ENCODE measurements around the gene PDIA5. TPM values are rescaled to one million over a fixed set of nuclear protein-coding genes. Genes with fewer than 3 reads are reported as not detected.

PDIA5 gene
- 21.5 to 27.0 TPM (median 25.5 TPM) in 5 replicates for total RNA-seq (2022; extraction: Qiagen RNA extraction)

DNA sequence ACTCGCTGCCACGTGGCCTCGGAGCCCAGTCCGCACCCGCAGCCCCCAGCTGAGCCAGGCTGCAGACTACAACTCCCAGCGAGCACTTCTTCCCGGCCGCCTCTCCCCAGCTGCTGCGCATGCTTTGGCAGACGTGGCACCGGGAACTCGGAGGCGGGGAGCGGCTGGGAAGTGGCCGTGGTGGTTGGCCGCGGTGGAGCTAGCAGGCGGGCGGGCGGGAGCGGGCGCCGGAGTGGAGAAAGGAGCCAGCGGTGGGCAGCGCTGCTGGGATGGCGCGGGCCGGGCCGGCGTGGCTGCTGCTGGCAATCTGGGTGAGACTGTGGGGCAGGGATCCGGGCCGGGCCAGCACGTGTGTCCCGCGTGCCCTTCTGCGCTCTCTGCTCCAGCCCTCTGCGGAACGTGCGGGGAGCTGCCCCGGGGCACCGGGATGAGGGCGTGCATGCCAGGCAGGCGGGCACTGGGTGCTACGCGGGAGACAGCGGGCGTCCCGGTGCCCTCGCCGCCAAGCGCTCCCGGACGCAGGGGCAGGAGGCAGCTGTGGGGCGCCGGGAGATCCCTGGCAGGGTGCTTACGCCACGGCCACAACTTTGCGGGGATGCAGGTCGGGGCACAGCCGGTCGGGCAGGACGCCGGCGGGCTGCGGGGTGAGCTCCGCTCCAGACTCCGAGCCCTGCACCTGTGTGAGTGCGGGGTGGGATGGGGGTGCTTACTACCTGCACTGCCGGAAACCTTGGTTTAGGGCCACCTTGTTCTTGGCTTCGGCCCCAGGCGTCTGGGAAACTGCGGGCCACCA is at the start of gene PDIA5:
TSS of gene PDIA5 (plus strand) at position 130 of the 793 bp plus-strand sequence. CDS start at position 270, 140 bp downstream.

DNA sequence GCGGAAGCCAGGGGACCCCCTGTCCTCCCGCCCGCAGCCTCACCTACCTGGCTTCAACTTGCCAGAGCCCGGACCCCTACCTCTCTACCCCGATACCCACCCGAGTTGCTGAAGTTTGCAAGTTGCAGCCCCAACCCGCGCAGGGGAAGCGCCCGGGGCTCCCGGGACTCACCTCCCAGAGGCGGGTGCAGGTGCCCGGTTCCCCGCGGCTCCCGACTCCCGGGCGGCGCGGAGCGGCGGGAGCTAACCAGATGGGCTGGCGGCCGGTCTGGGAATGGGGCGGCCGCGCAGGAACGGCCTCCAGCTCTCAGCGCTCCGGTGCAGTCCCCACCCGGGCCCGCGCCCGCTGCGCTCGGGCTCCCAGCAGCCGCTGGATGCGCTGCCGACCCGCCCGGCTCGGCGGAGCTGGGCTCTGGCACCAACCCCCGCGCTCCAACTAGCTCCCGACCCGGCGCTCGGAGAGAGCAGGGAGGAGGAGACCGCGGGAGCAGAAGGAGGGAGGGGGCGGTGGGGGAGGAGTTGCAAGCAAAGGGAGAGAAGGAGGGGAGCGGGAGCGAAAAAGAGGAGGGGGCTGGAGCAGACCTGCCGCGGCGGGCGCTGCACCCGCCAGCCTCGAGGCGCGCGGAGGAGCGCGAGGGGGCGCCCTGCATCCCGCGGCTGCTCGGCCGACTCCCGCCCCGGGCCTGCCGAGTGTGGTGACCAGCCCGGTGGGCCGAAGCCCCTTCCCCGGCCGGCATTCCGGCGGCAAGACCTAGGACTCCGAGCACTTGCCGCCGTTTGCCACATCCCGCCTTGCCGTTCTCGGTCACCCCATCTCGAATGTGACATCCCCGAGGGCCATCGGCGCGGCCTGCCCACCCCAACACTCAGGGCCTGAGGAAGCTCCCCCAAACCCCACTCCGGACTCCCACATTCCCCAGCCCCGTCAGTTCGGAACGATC is 39.3 kb upstream of the PDIA5 start, which contains the start of gene SEMA5B:
TSS of gene SEMA5B (minus strand) at position 472 of the 941 bp plus-strand sequence. CDS start 66,500 bp downstream, outside the sequence.

GRCh38 chr3:123201557-123202427 is 135.0 kb downstream of the PDIA5 start, which contains the start of gene SEC22A:
Gene SEC22A (plus strand): TSS chr3:123201943. CDS start chr3:123209218, 7,275 bp downstream.

Other genes with a start within 250 kb of the PDIA5 start
- 0.15 to 0.63 TPM (median 0.23 TPM) in 5 replicates for gene SEMA5B, start 39.3 kb upstream of the PDIA5 start, total RNA-seq (2022; extraction: Qiagen RNA extraction)
- gene SEC22A, start 134.9 kb downstream of the PDIA5 start, total RNA-seq (2022; extraction: Qiagen RNA extraction): 19.6 to 23.8 TPM (median 20.1 TPM) in 5 replicates

Measured in A549 treated with CORT108297 at 1 μM for 4 hours (cell line).